ENCODE results near the gene C10orf71. TPM values are rescaled to one million over a fixed set of nuclear protein-coding genes. Genes with fewer than 3 reads are reported as not detected.

C10orf71 gene
- total and polyA plus RNA-seq, 2 of the 8 experiments (the other 6 are each of a cell fraction or from before 2014, with no cell fraction given), result not detected

DNA sequence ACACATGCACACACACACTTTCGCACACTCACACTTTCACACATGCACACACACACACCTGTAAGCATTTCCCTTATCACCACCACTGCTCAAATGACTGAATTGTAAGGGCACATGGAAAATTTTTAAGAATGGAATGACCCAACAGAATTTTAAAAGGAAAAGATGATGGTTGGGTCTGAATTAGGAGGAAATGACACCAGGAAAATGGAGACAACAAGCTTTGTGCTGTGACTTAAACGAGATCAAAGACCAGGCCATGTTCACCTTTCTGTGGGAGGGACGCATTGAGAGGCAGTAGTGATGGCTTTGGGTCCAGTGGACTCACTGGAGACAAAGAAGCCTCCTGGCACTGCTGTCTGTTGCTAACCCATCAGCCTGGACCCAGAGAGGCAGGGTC, 16.7 kb upstream of the C10orf71 start:
- Histone ChIP-seq H2BK20ac (ENCODE audit: low read length) (no peak overlapping the region), H2AK5ac (ENCODE audit: low read depth, low read length) (no peak overlapping the region), H3K27me3 (replicated peaks in 1 of 4; ENCODE audit: control insufficient read depth in 3 of 4, extremely low read depth in 1 of 4, insufficient read depth in 3 of 4, low read length in 3 of 4) (no peaks in the 10 kb centered on the region), H2BK12ac (ENCODE audit: low read depth, low read length) (no peak overlapping the region), H3K27ac (ENCODE audit: low read depth, low read length) (no peak overlapping the region), H3K9ac (replicated peaks in 1 of 4; ENCODE audit: extremely low read depth in 1 of 4, low read depth in 3 of 4, low read length in 3 of 4) (no peak overlapping the region), H2BK15ac (ENCODE audit: low read length) (no peak overlapping the region), H4K5ac (ENCODE audit: insufficient read length, low read depth, low read length) (no peak overlapping the region), H3K18ac (ENCODE audit: extremely low read depth, low read length) (no peak overlapping the region), H3K79me1 (ENCODE audit: low read depth, low read length) (no peaks in the 10 kb centered on the region; the same call in 1 of the 2 replicates), H3K23me2 (ENCODE audit: low read depth, low read length) (no peaks in the 10 kb centered on the region; the same call in 1 of the 2 replicates), H3K23ac (ENCODE audit: insufficient read length) (no peak overlapping the region), H4K91ac (replicated peaks; ENCODE audit: insufficient read length, low read length) (no peak overlapping the region), H3K79me2 (ENCODE audit: control insufficient read depth in 1 of 2, insufficient read depth in 2 of 2, low read length in 2 of 2) (no peaks in the 10 kb centered on the region), H3K36me3 (ENCODE audit: control insufficient read depth in 2 of 4, insufficient read depth in 4 of 4, low read length in 3 of 4) (no peaks in the 10 kb centered on the region), H4K20me1 (replicated peaks in 1 of 2; ENCODE audit: control insufficient read depth in 1 of 2, insufficient read depth in 2 of 2, low read length in 2 of 2) (no peaks in the 10 kb centered on the region), H2BK5ac (ENCODE audit: low read depth, low read length) (no peak overlapping the region), H3K4me3 (ENCODE audit: extremely low read depth in 1 of 4, insufficient read depth in 2 of 4, low read depth in 3 of 4, low read length in 4 of 4) (no peak overlapping the region), H3K56ac (replicated peaks; ENCODE audit: insufficient read length, low read depth, low read length) (no peak overlapping the region), H2BK120ac (replicated peaks; ENCODE audit: low read depth, low read length) (no peak overlapping the region), H3K14ac (ENCODE audit: insufficient read length) (no peak overlapping the region), H3K4ac (replicated peaks; ENCODE audit: insufficient read length, low read depth, low read length) (no peak overlapping the region), H3K4me2 (ENCODE audit: insufficient read depth in 1 of 2, low read depth in 2 of 2, low read length in 2 of 2) (no peak overlapping the region), H3K9me3 (ENCODE audit: insufficient read depth in 2 of 2, low read depth in 1 of 2, low read length in 1 of 2) (no peaks in the 10 kb centered on the region), H4K8ac (ENCODE audit: extremely low read depth, insufficient read depth, low read length) (no peak overlapping the region), H2AFZ (ENCODE audit: low read length) (no peak overlapping the region), H3K4me1 (replicated peaks in 1 of 4; ENCODE audit: control insufficient read depth in 3 of 4, insufficient read depth in 4 of 4, low read length in 3 of 4) (no peaks in the 10 kb centered on the region; a peak in 1 of 7 replicates)
- FAIRE-seq (no peak), DNase-seq (ENCODE audit: low read depth in 1 of 2, low spot score in 2 of 2) (no peak)
- 63% methylated on average over 3 of the region's 3 CpGs; no CpG with 5 or more reads in 1 of the 2 experiments for WGBS, 2 experiments (ENCODE audit: extremely low coverage in 1 of 2, insufficient coverage in 1 of 2, insufficient read length in 1 of 2, insufficient replicate concordance in 2 of 2, low coverage in 1 of 2, low lambda C conversion rate in 2 of 2, missing lambda C conversion rate in 1 of 2)
- TF ChIP-seq KDM1A (IDR thresholded peaks at IDR 0.05; ENCODE audit: borderline replicate concordance, low read length) (no peak), SIN3A (conservative IDR thresholded peaks at IDR 0.05 in 1 of 2, IDR thresholded peaks at IDR 0.05 in 1 of 2; ENCODE audit: low read depth in 1 of 2, low read length in 2 of 2) (no peak), CEBPB (IDR thresholded peaks at IDR 0.05; ENCODE audit: low read depth, low read length) (no peak), CTBP2 (IDR thresholded peaks at IDR 0.05; ENCODE audit: borderline replicate concordance, insufficient read depth, insufficient read length, low read length) (no peak), CBX5 (IDR thresholded peaks at IDR 0.05; ENCODE audit: low read depth, low read length) (no peak), BRCA1 (IDR thresholded peaks at IDR 0.05; ENCODE audit: low read depth, low read length) (no peak), NANOG (IDR thresholded peaks at IDR 0.05; ENCODE audit: insufficient read depth, low read depth, low read length, poor library complexity, severe bottlenecking) (no peak), HDAC2 (IDR thresholded peaks at IDR 0.05; ENCODE audit: borderline replicate concordance in 1 of 2, low read depth in 2 of 2, low read length in 2 of 2) (no peak), GTF2F1 (IDR thresholded peaks at IDR 0.05; ENCODE audit: borderline replicate concordance, low read depth, low read length) (no peak)
- TF ChIP-seq, protein P1, sequence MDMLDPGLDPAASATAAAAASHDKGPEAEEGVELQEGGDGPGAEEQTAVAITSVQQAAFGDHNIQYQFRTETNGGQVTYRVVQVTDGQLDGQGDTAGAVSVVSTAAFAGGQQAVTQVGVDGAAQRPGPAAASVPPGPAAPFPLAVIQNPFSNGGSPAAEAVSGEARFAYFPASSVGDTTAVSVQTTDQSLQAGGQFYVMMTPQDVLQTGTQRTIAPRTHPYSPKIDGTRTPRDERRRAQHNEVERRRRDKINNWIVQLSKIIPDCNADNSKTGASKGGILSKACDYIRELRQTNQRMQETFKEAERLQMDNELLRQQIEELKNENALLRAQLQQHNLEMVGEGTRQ (IDR thresholded peaks at IDR 0.05; ENCODE audit: low read length), result no peak
- ChIA-PET POLR2A (ENCODE audit: partially characterized antibody) (no interaction called here), CTCF (ENCODE audit: partially characterized antibody) (interaction anchor here (0.8 to 3.1 kb wide), 25 partner anchors 8 to 239 kb away, joined by 3 to 19 read pairs (median 5); partner anchors contain the start of gene C10orf71)
